ENCODE results near the gene ABCG1. TPM values are rescaled to one million over a fixed set of nuclear protein-coding genes. Genes with fewer than 3 reads are reported as not detected.
"Not testable (repeated sequence)": the region's sequence is repeated elsewhere in the genome, so short reads cannot be mapped to it uniquely, and the experiment has no call there.

ABCG1 gene
- total RNA-seq, 1 donor from 2014 or later, result 39.5 TPM

DNA sequence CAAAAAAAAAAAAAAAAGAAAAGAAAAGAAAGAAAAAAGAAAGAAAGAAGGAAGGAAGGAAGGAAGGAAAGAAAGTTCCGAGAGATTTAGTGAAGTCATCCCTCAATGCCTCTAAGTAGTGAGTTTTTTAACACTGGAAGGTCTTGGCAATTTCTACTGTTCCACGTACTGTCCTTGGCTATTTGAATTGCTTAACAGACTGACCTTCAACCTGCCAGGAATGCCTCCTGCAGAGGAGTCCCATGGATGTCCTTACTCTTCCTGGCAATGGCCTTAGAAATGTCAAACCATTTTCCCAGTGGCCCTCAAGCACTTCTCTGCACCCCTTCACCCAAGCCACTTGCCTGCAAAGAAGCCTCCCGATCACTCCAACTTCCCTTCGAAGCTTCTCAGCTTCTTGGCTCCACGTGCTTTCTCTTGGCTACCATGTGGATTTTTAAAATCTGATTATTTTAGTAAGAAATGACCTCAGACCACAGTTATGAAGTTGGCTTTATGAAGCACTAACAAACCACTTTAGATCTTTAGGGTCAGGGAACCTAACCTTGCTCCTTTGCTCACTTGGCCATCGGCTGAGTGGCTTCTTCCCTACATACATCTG, 43.7 kb upstream of the ABCG1 start:
- Histone ChIP-seq H3K36me3 (no peaks in the 10 kb centered on the region), H3K4me3 (no peak overlapping the region), H3K9me3 (no peaks in the 10 kb centered on the region), H3K27ac (no peak overlapping the region), H3K27me3 (no peaks in the 10 kb centered on the region), H3K4me1 (no peaks in the 10 kb centered on the region)
- no peak for DNase-seq (ENCODE audit: low spot score in 2 of 2)
- TF ChIP-seq CTCF (IDR thresholded peaks at IDR 0.05), result no peak
- intact Hi-C loops (cut with DNase I), result loop anchor here (5.0 kb wide), 1 partner anchor 57 kb away; no protein-coding TSS in a partner anchor

- no peaks in the 10 kb centered on the region for H3K36me3 ChIP-seq
- H3K4me3 ChIP-seq, result no peak overlapping the region
- no peaks in the 10 kb centered on the region for H3K4me1 ChIP-seq
- TF ChIP-seq CTCF (IDR thresholded peaks at IDR 0.05), result no peak
- intact Hi-C loops (cut with DNase I), result loop anchor here (5.0 kb wide), 1 partner anchor 55 kb away; no protein-coding TSS in a partner anchor
- H3K9me3 ChIP-seq, result no peaks in the 10 kb centered on the region
- no peaks in the 10 kb centered on the region for H3K27me3 ChIP-seq
- no peak overlapping the region for H3K27ac ChIP-seq
- no peak for DNase-seq (ENCODE audit: low spot score in 2 of 2)
Observed at GRCh38 chr21:42176859-42177258, 42.1 kb upstream of the ABCG1 start.

DNA sequence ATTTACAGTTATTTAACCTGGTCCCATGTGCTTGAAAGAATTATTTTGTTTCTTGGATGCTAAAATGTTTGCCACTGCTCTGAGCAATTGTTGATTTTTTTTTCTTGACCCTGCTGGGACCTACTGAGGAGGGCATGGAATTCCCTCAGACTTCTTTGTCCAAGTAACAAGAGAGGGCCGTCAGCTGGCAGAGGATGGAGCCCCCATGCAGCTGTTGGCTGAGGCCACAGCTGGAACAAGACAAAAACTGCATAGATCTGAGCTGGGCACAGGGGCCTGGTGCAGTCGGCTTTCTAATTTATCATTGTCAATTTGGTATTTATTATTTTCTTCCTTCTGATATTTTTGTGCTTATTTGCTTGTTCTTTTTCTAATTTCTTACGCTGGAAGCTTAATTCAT, 39.6 kb upstream of the ABCG1 start:
- H3K9me3 ChIP-seq, result no peaks in the 10 kb centered on the region
- no peak overlapping the region for H3K27ac ChIP-seq
- DNase-seq (ENCODE audit: low spot score in 2 of 2), result no peak
- H3K36me3 ChIP-seq, result no peaks in the 10 kb centered on the region
- TF ChIP-seq CTCF (IDR thresholded peaks at IDR 0.05), result no peak
- H3K4me3 ChIP-seq, result no peak overlapping the region
- intact Hi-C loops (cut with DNase I), result loop anchor here (5.0 kb wide), 1 partner anchor 53 kb away; no protein-coding TSS in a partner anchor
- no peaks in the 10 kb centered on the region for H3K27me3 ChIP-seq
- H3K4me1 ChIP-seq, result no peaks in the 10 kb centered on the region

GRCh38 chr21:42180001-42180400, 38.9 kb upstream of the ABCG1 start:
- H3K9me3 ChIP-seq; H3K27me3 ChIP-seq; H3K4me3 ChIP-seq; H3K4me1 ChIP-seq; H3K27ac ChIP-seq; intact Hi-C loops (cut with DNase I); DNase-seq (ENCODE audit: low spot score in 2 of 2); H3K36me3 ChIP-seq: not testable (repeated sequence)

GRCh38 chr21:42182713-42183371, 36.1 kb upstream of the ABCG1 start:
- intact Hi-C loops (cut with DNase I), result no loop called here
- no peak for DNase-seq (ENCODE audit: low spot score in 2 of 2)

More at GRCh38 chr21:42182713-42183371, 36.1 kb upstream of the ABCG1 start:
- Histone ChIP-seq H3K27me3 (no peaks in the 10 kb centered on the region), H3K9me3 (no peaks in the 10 kb centered on the region), H3K4me1 (no peaks in the 10 kb centered on the region), H3K4me3 (no peak overlapping the region), H3K36me3 (no peaks in the 10 kb centered on the region), H3K27ac (no peak overlapping the region)
- no peak for TF ChIP-seq CTCF (IDR thresholded peaks at IDR 0.05)
